Left lobe of liver (tissue), 2 donors: Measurements from ENCODE around the gene NCAM1. TPM values are rescaled to one million over a fixed set of nuclear protein-coding genes. Genes with fewer than 3 reads are reported as not detected.

Experiments used
- ATAC-seq: fragments of 200-7000 bp; cut with Tn5 transposase; one replicate; pipeline ENCODE4 v1.9.1; 2020; ENCODE audit warnings: mild to moderate bottlenecking, moderate library complexity
- DNase-seq: peaks from one replicate; pipeline ENCODE4 v3.0.0-alpha.2; 2020; ENCODE audit warnings: low spot score
- total RNA-seq: library from RNA; stranded (reverse); gene quantifications from one replicate; pipeline ENCODE4 v1.2.1, GENCODE V29; 2021
- donor health status: DM: no; HTN: no; CAD: no; lungs with moderate emphysema.
- donor health status: DM: no; HTN: yes; CAD: no.

NCAM1 gene
- total RNA-seq, 1 donor from 2014 or later = 2.8 TPM

DNA sequence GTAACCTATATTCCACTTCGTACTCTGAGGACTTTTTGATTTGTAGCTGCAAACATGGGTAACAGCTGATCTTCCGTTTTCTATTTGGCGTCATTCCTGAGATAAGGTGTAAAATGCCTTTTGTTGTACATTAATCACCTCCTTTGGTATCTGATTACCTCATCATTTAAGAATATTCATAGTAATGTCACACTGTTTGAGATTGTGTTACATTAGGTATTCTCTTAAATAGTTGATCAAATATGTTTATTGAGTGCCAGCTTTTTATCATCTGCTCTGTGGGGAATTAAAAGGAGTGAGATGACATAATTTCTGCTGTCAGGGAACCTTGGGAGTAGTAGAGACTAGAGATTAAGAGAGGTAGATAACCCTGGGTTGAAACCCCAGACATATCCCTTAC, 5.9 kb downstream of the NCAM1 start:
- ATAC-seq = no peak

DNA sequence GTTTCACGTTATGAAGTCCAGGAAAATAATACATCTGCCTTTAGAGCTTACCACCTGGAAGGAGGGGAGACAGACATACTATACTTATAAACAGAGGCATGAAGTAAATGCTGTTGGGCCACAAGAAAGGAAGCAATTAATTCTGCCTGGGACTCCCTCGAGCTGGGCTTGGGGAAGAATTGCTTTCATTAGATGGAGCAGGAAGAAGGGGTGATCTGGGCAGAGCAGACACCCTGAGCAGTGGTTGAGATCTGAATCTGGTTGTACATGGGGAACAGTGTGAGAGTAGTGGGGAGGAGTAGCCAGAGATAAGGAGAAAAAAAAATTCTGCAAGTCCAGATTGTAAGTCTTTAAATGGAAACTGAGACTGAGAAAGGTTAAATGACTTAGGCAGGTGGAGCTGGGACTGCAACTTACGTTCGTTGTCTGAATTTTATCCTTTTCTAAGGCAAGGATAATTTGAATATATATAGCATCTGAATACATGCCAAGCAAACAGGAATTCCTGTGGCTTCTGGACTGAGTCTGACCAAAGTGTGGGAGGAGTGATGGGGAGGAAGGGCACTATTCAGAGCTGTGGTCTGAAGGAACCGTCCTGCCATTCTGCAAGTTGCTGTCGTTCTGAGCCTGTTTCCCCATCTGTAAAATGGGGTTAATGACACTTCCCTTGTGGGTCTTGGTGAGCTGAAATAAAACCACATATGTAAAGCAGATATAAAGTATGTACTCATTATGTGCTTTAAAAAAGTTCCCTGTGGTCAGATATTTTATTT, 7.9 kb downstream of the NCAM1 start:
- DNase-seq (no peak), ATAC-seq (no peak)

More for the DNA sequence above, 5.9 kb downstream of the NCAM1 start:
- no peak for DNase-seq

DNA sequence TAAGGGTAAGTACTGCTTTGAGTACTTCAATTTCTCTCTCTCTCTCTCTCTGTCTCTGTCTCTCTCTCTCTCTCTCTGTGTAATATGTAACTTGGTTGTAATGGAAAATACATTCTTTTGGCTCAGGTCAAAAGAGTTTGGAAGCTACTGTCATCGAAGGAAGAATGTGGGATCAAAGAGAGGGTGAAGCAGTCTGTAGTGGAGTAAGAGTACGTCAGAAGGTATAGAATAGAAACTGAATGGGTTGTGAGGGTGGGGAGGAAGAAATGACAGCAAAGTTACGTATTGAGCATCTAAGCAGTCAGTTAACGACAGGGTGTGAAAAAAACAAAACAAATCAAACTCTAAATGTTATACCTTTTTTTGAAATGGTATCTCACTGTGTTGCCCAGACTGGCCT, 10.0 kb downstream of the NCAM1 start:
- ATAC-seq (no peak), DNase-seq (no peak)

DNA sequence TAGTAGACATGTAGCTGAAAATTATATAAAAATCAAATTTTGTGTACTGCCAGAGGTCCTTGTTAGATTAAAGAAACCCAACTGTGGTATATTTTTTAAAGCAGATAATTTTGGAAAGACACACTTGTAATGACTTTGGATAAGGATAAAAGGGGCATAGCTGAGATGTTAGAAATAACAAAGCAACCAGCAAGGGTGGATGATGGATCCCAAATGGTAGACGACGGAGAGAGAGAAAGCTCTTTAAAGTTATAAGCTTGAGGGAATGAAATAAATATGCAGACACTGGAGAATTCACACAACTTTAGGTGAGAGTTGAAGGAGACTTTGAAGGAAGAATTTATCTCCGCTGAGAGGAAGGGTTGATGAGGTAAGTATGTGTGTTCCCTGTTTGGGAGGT, 10.6 kb downstream of the NCAM1 start:
- ATAC-seq = no peak
- no peak for DNase-seq

DNA sequence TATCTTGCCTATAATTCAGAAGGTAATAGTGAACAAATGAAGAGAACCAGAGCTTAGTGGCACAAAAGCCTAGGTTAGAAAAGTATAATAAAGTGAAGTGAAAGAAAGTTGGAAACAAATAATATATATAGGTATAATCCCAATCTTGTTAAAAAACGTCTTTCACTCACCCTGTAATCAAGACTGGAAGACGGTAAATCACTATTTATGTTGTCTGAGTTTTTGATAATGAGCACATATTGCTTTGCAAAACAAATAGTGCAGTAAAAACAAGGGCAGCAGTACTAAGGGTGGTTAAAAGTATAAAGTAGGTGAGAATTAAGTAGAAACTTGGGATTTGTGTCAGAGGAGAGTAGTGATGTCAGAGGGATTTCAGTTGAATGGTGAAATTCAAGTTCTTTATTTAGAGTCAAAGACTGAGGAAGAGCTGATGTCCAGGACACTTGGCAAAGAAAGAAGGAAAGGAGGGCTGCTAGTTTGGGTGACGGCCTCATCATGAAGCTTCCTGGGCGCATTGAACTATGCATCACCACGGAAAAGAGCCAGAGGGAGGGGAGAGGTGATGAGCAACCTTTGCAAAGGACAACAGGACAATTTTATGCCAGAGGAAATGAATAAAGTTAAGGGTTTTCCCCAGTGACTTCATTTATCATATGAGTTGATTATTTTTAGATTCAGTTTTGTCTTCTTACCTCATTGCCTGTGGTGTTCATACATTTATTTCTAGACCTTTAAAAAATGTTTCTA, 11.4 kb downstream of the NCAM1 start:
- DNase-seq (no peak), ATAC-seq (no peak)

DNA sequence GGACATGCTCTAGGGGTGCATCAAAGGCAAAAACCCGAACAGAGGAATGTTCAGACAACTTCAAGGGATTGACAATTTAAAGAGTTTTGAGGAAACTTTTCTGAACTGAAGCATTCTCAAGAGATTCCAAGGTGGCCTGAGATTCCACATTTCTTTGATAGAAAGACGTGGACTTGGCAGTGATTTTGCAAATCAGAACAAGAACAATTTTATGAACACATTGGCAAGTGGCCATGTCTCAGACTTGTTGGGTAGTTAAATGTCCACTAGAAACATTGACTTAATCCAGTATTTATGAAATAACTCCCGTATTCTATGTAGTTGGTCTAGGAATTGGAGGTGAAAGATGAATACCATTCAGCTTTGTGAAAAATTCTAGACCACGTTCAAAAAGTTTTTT, 13.8 kb downstream of the NCAM1 start:
- no peak for ATAC-seq
- DNase-seq = no peak

DNA sequence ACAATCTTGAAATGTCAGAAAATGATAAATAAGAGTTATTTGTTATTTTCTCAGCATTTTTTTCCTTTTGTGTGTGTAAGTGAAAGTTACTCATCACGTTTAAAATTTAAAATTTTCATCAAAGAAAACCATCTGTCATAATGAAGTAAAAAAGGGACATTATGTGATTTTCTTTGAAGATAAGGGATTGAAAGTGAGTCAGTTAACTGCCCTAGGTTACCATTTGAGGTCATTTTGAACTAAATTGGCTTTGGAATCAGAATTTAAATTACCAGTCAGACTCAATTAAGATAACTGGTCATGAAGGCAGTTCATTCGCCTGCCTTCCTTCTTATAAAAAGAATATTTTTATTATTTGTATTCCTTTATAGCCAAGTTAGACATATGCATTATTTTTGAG, 14.3 kb downstream of the NCAM1 start:
- no peak for DNase-seq
- no peak for ATAC-seq

DNA sequence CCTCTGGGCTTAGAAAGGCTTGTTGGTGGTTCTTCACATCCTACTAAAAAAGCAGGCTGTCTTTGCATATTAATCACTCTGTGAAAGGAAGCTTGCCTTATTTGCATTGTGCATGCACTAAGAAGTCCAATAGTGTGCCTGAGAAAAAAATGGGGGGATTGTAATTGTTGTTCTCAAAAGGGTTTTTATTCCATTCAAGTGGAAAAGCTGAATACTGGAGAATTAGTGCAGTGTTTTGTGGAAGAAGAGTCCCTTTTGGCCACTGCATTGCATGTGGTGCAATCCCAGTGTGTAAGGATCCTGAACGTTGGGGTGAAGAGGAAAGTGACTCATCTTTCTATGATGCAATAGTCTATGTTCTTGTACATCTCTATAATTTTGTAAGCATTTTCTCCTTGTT, 16.5 kb downstream of the NCAM1 start:
- ATAC-seq (no peak), DNase-seq (no peak)

DNA sequence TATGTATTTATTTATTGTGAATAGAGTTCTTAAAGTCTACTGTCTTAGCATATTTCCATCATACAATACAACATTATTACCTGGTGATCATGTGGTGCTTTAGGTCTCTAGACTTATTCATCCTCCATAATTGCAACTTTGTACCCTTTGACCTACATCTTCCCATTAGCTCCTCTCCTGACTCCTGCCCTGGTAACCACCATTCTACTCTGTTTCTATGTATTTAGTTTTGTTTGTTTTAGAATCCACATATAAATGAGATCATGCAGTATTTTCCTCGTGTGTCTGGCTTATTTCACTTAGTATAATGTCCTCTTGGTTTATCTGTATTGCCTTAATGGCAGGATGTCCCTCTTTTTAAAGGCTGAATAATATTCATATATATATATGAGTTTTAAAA, 22.7 kb downstream of the NCAM1 start:
- ATAC-seq (no peak), DNase-seq (no peak)

DNA sequence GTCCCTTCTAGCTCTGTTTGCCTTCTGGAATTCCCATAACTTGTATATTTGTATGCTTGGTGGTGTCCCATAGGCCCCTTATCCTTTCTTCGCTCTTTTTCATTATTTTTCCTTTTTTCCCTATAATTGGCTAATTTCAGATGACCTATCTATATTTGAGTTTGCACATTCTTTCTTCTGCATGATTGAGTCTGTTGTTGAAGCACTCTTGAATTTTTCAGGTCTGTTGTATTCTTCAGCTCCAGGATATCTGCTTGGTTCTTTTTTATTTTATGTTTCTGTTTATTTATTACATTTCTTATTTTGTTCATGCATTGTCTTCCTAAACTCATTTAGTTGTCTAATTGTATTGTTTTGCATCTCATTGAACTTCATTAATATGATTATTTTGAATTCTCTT, 28.0 kb downstream of the NCAM1 start:
- DNase-seq = no peak
- no peak for ATAC-seq

DNA sequence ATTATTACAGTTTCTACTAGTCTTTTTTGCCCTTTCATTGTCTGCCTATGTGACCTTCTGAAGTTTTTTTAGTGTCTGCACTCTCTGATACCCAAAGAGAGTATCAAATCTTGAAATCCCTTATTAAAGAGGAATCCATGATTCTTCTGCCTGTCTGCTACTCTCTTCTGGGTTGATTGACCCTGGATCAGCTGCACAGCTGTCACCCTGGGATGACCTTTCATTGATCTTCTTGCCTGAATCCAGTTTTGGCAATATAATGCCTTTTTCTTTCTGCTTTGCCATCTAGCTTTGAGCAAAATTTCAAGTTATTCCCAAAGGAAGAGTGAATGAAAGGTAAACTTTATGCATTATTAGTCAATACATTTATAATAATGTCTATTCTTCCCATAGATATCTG, 32.6 kb downstream of the NCAM1 start:
- peak; percentile 52 for ATAC-seq
- DNase-seq = no peak

DNA sequence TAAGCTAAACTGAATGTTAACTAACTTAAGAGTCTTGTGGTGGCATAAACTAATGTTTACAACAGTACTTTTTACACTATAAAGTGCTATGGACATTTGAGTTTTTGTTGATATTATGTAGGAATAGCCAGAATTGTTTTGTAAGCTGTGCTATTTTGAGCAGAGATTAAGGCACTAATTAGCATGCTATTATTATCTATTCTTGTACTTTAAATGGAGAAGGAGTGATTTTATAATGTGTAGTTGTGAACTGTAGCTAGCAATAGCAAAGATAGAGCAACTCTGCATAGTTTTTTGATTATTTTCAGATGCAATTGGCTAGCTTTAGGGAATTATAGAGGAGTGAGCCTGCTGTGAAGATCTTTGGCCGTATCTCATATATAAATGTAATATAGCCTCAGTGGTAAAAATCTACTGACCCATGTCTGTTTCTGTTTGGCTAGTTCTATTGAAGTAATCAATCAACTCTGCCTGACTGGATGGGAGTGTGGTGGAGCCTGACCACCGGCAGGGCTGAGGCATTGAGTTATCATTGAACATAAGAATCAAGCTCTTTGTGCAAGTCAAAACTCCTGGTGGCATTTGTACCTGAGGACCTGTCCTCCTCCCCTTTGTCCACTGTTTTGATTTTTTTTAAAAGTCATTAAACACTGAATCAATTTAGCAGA, 34.3 kb downstream of the NCAM1 start:
- DNase-seq = no peak
- ATAC-seq = no peak

DNA sequence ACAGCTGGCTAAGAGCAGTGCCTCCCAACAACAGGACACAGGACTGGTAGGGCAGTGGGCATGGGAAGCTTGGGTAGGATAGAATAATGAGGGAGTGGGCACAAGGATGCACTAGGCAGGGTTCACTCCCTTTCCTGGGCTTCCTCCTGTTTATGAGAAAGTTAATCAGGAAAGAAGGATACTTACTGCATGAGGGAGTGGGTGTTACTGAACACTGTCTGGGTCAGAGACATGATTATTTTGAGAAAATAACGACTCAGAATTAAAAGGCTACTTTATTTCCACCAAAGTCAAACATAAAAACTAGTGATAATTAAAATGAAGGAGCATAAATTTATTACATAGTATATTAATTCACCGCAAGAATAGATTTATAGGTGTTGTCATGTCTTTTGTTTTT, 35.8 kb downstream of the NCAM1 start:
- ATAC-seq (no peak), DNase-seq (no peak)

DNA sequence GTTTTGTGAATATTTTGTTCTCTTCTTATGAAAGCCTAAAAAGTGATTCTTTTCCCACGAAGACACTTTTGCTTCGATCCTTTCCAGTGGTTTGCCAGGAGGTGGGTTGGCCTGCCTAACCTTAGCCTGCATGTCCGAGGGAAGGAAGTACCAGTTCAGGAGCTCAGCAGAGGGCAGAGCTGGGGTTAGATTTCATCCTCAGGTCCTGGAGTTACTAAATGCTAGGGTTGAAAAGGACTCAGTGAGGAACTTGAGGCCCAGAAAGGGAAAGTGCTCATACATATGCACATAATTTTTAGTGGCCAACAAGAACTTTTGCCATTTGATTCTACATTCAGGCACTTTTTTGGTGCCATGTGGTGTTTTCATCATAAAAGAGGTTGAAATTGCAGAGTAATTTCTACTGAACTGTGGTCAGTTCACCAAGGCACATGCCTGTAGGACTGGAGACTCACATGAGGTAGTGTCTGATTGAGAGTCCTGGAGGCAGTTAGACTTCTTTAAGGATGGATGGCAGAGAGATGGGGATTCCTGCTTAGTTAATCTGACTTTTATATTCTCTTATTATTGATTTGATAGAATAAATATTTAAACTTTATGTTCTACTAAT, 36.7 kb downstream of the NCAM1 start:
- no peak for DNase-seq
- no peak for ATAC-seq

DNA sequence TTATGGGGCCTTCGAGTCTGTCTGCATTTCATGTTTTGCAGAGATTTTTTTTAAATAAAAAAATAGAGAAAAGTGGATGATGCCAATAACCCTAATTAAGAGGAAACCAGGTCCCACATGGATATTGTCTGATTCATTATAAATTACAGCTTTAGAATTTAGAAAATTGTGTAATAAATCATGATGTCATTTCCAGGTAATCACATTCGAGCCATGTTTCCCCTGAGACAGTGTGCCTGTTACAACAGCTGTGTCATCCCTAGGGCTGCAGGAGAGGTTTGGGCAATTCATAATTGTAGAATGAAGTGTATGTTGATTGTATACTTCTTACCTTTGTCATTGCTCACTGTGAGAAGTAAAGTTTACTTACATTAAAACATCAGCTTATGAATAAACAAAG, 38.3 kb downstream of the NCAM1 start:
- no peak for DNase-seq
- no peak for ATAC-seq

DNA sequence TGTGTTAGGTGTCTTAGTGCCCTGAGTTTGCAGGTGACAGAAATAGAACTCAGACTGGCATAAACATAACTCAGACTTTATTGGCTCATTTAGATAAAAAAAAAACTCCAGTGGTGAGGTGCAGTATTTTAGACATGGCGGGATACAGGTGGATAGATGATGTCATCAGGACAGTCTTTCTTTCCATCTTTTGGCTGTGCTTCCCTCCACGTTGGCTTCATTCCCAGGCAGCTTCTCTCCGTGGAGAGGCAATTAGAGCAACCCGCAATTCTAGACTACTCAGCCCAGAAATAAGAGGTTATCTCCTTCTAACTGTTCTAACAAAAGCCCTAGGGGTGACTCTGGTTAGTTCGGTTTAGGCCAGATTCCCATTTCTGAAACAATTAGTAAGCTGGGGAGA, 40.5 kb downstream of the NCAM1 start:
- no peak for ATAC-seq
- no peak for DNase-seq

DNA sequence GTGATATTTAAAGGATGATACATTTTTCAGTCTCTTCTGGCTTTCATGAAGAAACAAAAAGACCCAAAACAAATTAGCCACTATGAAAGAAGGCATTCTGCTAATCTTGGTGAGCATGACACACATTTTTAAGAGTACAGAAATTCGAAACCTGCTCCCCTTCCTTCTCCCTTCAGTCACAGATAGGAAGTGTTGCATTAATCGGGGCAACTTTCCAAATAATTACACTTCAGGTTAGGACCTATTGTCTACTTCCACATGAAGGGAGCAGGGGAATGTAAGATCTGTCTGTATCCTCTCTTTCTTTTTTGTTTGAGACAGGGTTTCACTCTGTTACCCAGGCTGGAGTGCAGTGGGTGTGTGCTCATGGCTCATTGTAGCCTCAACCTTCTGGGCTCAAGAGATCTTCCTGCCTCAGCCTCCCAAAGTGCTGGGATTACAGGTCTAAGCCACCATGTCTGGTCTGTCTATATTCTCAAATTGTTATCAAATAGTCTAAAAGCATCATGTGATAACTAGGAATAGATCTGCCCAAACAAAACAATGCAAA, 45.8 kb downstream of the NCAM1 start:
- DNase-seq (no peak), ATAC-seq (no peak)

DNA sequence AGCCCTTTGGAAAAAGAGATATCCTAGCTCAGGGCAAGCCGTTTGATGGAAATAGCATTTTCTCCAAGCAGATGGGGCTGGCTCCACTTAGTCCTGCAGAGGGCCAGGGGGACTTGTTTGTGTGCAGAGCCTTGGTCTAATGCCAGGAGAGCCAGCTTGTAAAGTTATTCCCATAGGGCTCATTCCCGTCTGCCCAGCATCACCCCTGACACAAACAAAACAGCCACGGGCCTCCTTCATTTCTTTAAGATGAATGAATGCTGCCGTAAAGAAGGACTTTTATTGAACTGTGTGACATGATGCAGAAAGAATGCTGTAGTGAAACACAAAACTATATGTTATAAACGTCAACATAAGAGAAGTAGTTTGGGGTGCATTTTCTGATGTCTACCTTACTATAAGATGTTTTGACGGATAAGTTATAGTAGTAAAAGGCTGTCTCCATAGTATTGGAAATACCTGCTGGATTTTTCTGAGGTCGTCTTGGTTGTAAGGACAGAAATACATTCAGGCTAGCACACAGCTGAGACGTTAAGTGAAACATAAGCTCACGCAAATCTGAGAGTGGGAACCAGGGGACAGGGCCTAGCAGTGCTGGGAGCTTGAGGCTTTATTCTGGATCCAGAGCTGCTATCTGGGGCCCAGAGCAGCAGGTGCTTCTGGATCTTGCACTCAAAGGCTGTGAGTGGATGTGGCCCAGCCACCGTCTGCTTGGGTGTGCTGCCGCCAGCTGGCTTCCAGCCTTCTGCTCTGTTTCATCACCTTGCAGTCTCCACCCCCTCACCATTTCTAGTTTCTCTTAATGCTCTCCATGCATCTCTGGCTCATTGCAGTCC, 53.3 kb downstream of the NCAM1 start:
- no peak for DNase-seq

DNA sequence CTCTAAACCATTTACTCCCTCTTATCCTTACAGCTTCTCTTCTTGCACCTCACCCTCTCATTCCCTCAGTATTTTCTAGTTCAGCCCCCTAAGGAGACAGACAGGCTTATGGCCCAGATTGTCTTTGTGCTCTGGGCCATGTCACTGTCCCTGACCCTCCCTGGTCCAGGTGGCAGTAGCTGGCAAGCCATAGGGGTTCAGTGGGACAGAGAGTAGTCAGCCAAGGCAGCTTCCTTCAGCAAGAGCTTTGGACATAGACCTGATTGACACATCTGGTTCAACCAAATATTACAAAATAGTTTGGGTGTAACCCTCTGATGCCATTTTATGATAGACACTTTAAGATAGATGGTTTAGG, 53.9 kb downstream of the NCAM1 start:
- ATAC-seq = no peak

More for the DNA sequence above, 53.3 kb downstream of the NCAM1 start:
- ATAC-seq = peak; percentile 77

DNA sequence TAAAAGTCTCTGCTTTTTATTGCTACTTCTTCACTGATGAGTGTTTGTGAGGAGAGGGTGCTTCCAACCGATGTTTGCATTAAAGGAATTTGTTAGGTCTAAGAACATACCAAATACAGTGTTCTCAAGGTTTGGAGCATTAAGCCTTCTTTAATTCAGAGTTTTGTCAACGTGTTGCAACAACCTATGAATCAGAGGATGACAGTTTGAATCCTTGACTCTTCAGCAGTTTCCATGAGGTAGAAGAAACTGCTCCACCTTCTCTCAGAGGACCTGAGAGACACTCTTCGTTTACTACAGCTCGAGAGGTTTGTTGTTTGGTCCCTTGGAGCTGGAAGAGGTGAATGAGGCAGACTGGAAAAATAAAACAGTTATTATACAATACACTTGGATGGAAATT, 55.7 kb downstream of the NCAM1 start:
- ATAC-seq (no peak), DNase-seq (no peak)

More for the DNA sequence above, 53.9 kb downstream of the NCAM1 start:
- DNase-seq = no peak
